Spleen (tissue), 7 donors: ENCODE measurements around the gene ARHGAP45.

Experiments
- CTCF ChIP-seq, 11 experiments: fragments of 200-600 bp in 7 of 11; fragments of 450-650 bp in 4 of 11; sonication (generic) in 4 of 11; IDR thresholded peaks in 8 of 11; conservative IDR thresholded peaks in 3 of 11; 1 replicate in 7 of 11; 2 replicates in 4 of 11; pipeline versions ENCODE4 v1.4.0 to v1.8.0; 2016 to 2021; ENCODE audit warnings: antibody characterized with exemption in 11 of 11, inconsistent platforms in 4 of 11, mild to moderate bottlenecking in 1 of 11
- POLR2A ChIP-seq, 3 donors: fragments of 450-650 bp; IDR thresholded peaks; one replicate each; pipeline ENCODE4 v1.5.1; 2017; ENCODE audit warnings: antibody characterized with exemption in 3 of 3, mild to moderate bottlenecking in 1 of 3
- donor health status: DM: no; HTN: no; CAD: no; lungs with moderate emphysema.
- donor health status: DM: no; HTN: no; CAD: no.
- donor health status: DM: no; HTN: no; CAD: no.

GRCh38 chr19:1018393-1018792 lies 48.6 kb upstream of the ARHGAP45 start:
- TF ChIP-seq CTCF (IDR thresholded peaks at IDR 0.05 in 8 of 11, conservative IDR thresholded peaks at IDR 0.05 in 3 of 11): no peak
- no peak for TF ChIP-seq POLR2A (IDR thresholded peaks at IDR 0.05)
